GM12891 (cell line): ENCODE measurements around the gene PIK3R4.

Source experiments
- POLR2AphosphoS5 ChIP-seq: IDR thresholded peaks from 2 replicates; pipeline ENCODE4 v1.6.1; 2011; ENCODE audit warnings: low read depth, low read length, control low read depth
- TAF1 ChIP-seq: IDR thresholded peaks from 2 replicates; pipeline ENCODE4 v1.6.1; 2011; ENCODE audit warnings: low read depth, low read length, control low read depth

GRCh38 chr3:130786306-130786705, 39.7 kb upstream of the PIK3R4 start:
- TF ChIP-seq TAF1 (no peak), POLR2AphosphoS5 (no peak)
